Fibroblast of the aortic adventitia (primary cell): ENCODE results near the gene UNKL. TPM values are rescaled to one million over a fixed set of nuclear protein-coding genes. Genes with fewer than 3 reads are reported as not detected.

Source experiments
- DNase-seq: peaks from one replicate; pipeline ENCODE4 v3.0.0-alpha.2; 2010; ENCODE audit warnings: low read depth
- H3K4me3 ChIP-seq: 2 replicates; pipeline ENCODE4 v1.5.1; 2011; ENCODE audit warnings: low read depth, mild to moderate bottlenecking, control low read depth, low read length, moderate library complexity
- CTCF ChIP-seq: IDR thresholded peaks from 2 replicates; pipeline ENCODE4 v1.5.1; 2011; ENCODE audit warnings: mild to moderate bottlenecking, low read length, control low read depth, inconsistent platforms; ENCODE audit not compliant: insufficient read depth
- total RNA-seq: library from RNA; depleted of rRNA; stranded (reverse); fragments of >200 nt; gene quantifications from 2 replicates; pipeline ENCODE4 v1.2.3, GENCODE V29; 2012; ENCODE audit warnings: low replicate concordance

The UNKL gene
- total RNA-seq, 1 donor, result 11.5 TPM

- DNase-seq, result no peak
- H3K4me3 ChIP-seq, result no peak overlapping the region
- no peak for TF ChIP-seq CTCF
Observed at GRCh38 chr16:1435921-1436697, 21.6 kb upstream of the UNKL start.

GRCh38 chr16:1434644-1435592, 20.4 kb upstream of the UNKL start:
- no peak overlapping the region for H3K4me3 ChIP-seq
- DNase-seq, result no peak
- TF ChIP-seq CTCF, result no peak

GRCh38 chr16:1433756-1434155, 19.3 kb upstream of the UNKL start:
- no peak overlapping the region for H3K4me3 ChIP-seq
- TF ChIP-seq CTCF, result no peak
- DNase-seq, result no peak

- no peak for DNase-seq
- H3K4me3 ChIP-seq, result no peak overlapping the region
- no peak for TF ChIP-seq CTCF
Observed at GRCh38 chr16:1433263-1433560, 18.7 kb upstream of the UNKL start.

- no peak for DNase-seq
- no peak for TF ChIP-seq CTCF
- no peak overlapping the region for H3K4me3 ChIP-seq
Observed at GRCh38 chr16:1432388-1433262, 18.1 kb upstream of the UNKL start.

- no peak overlapping the region for H3K4me3 ChIP-seq
- no peak for DNase-seq
- TF ChIP-seq CTCF, result no peak
Observed at GRCh38 chr16:1431497-1432270, 17.2 kb upstream of the UNKL start.
